Cardiac fibroblast (primary cell): ENCODE results near the gene RSAD2.

Source experiments
- DNase-seq, 2 donors: peaks; one replicate each; pipeline versions ENCODE4 v3.0.0 to v3.0.0-alpha.2; 2010; ENCODE audit warnings: low read depth in 2 of 2
- H3K4me3 ChIP-seq, 2 donors: replicated peaks in 1 of 2; 1 replicate in 1 of 2; 2 replicates in 1 of 2; pipeline ENCODE4 v1.5.1; 2011; ENCODE audit warnings: low read depth in 2 of 2, low read length in 2 of 2, mild to moderate bottlenecking in 2 of 2, moderate library complexity in 1 of 2
- CTCF ChIP-seq: IDR thresholded peaks from one replicate; pipeline ENCODE4 v1.5.1; 2011; ENCODE audit warnings: low read depth, mild to moderate bottlenecking, low read length, inconsistent platforms

RSAD2 gene

GRCh38 chr2:6922201-6922656, 44.7 kb downstream of the RSAD2 start:
- no peak for TF ChIP-seq CTCF
- H3K4me3 ChIP-seq, result no peak overlapping the region
- DNase-seq, result peak in 1 of 2 donors; percentile 42

- TF ChIP-seq CTCF, result no peak
- no peak overlapping the region for H3K4me3 ChIP-seq
- DNase-seq, result no peak
Observed at GRCh38 chr2:6923319-6923718, 45.7 kb downstream of the RSAD2 start.

- H3K4me3 ChIP-seq, result no peak overlapping the region
- no peak for TF ChIP-seq CTCF
- DNase-seq, result no peak
Observed at GRCh38 chr2:6924101-6924923, 46.7 kb downstream of the RSAD2 start.

- TF ChIP-seq CTCF, result no peak
- H3K4me3 ChIP-seq, result no peak overlapping the region
- DNase-seq, result no peak
Observed at GRCh38 chr2:6924924-6925409, 47.4 kb downstream of the RSAD2 start.

GRCh38 chr2:6926071-6926732, 48.6 kb downstream of the RSAD2 start:
- TF ChIP-seq CTCF, result no peak
- H3K4me3 ChIP-seq, result no peak overlapping the region
- DNase-seq, result no peak

- no peak for DNase-seq
- no peak for TF ChIP-seq CTCF
- no peak overlapping the region for H3K4me3 ChIP-seq
Observed at GRCh38 chr2:6927186-6927585, 49.6 kb downstream of the RSAD2 start.
